ENCODE results near the gene ZNF502.
"Not testable (repeated sequence)": the region's sequence is repeated elsewhere in the genome, so short reads cannot be mapped to it uniquely, and the experiment has no call there.

The ZNF502 gene

DNA sequence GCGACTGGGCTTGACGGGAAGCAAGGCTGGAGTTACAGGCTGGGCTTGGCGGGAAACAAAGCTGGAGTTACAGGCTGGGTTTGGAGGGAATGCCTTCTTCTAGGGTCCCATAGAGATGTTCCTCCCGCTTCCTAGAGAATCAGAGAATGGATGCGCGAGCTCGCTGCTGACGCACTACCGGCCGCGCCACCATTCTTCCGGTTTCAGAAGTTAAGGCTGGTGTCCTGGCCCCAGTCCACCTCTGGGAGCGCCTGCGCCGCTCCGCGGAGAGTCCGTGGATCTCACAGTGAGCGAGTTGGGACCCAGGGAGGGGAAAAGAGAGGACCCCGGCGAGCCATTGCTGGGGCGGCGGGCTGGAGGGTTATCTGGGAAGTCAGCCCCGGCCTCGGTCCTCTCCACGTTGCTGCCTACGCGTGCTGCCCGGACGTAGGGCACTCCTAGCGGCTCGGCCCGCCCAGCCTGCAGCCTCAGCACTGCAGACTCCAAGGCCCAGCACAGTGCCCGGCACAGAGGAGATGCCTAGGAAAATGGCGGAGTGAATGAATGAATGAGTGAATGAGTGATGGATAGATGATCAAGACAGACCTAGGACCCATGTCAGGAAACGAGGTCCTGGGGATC, at the start of gene ZNF502:
TSS of gene ZNF502 (plus strand) at position 206 of the 621 bp plus-strand sequence. CDS start 7,602 bp downstream, outside the sequence.
- peak; percentile 56 for DNase-seq (ENCODE audit: low read depth)

DNA sequence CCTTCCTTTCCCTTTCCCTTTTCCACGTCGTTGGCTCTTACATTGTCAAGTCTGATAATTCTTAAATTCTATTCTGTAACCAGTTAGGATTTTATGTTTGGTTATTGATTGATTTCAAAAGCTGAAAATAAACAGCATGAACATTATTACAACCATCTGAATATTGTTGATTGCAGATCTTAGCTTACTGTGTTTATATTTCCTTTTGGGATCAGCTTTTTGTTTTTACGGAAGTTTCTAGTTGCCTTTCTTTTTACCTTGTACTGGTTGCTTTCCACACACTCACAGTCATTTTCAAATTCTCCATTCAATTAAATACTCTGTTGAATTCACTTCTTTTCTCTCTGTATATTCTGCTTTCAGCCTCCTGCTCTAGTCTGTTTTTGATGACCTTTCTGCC, 47.3 kb upstream of the ZNF502 start:
- no peak for DNase-seq (ENCODE audit: low read depth)

DNA sequence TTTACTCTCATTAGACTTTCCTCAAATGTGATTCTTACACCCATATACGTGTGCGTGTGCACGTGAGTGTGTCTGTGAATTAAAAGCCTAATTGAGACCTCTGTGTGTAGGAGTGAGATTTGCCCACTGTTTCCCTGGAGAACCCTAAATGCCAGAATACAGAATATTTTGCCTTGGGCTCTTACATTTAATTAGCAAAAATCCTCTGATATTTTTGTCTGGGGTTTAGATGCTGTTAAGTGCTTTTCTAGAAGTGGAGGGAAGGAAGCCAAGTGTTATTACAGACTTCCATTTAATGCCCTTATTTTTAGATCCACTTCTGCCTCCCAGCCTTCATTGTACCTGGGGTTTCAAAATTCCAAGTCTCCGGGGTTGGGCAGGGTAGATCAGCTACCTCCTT, 46.1 kb upstream of the ZNF502 start:
- no peak for DNase-seq (ENCODE audit: low read depth)

DNA sequence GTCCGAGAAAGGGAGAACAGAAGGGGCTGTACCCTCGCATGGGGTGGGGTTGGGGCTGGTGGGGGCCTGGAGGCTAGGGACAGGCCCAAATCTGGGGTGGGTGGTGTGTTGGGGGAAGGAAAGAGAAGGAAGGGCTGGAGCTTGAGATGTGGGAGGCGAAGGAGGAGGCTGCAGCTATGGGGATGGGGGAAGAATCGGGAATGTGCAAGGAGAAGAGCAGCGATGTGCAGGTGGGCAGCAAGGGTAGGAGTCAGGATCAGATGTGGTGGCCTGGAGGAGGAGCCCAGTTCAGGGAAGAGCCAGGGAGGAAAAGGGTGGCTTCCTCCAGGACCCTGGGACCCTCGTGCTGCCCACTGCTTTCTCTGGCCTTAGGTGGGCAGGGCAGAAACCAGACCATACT, 42.7 kb upstream of the ZNF502 start:
- no peak for DNase-seq (ENCODE audit: low read depth)

- DNase-seq (ENCODE audit: low read depth), result not testable (repeated sequence)
Observed at GRCh38 chr3:44673466-44673865, 39.0 kb upstream of the ZNF502 start.

DNA sequence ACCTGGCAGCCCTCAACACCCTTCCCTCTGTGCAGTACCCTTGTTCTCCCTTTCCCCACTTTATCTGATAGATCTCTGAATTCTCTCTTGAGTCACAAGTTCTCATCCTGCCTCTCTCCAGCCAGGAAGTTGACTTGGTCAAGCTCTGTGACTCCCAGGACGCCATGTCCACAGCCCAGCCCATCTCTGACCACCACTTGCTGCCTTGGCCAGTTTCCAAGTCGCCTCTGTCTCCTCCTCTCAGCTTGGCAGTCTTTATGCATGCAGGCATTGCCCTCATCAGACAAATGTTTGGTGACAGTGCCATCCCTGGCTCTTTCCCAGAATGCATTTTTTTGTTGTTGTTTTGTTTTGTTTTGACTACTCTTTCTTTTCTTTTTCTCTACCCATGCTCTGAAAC, 38.2 kb upstream of the ZNF502 start:
- DNase-seq (ENCODE audit: low read depth), result no peak

- DNase-seq (ENCODE audit: low read depth), result no peak
Observed at GRCh38 chr3:44678480-44679116, 33.9 kb upstream of the ZNF502 start.

- no peak for DNase-seq (ENCODE audit: low read depth)
Observed at GRCh38 chr3:44680921-44681455, 31.5 kb upstream of the ZNF502 start.

GRCh38 chr3:44682182-44682896, 30.1 kb upstream of the ZNF502 start:
- DNase-seq (ENCODE audit: low read depth), result peak; percentile 23

GRCh38 chr3:44685128-44685800, 27.2 kb upstream of the ZNF502 start:
- peak; percentile 60 for DNase-seq (ENCODE audit: low read depth)

- DNase-seq (ENCODE audit: low read depth), result no peak
Observed at GRCh38 chr3:44687898-44688297, 24.6 kb upstream of the ZNF502 start.

- DNase-seq (ENCODE audit: low read depth), result no peak
Observed at GRCh38 chr3:44721231-44722102, 9.0 kb downstream of the ZNF502 start.

- no peak for DNase-seq (ENCODE audit: low read depth)
Observed at GRCh38 chr3:44722103-44722401, 9.6 kb downstream of the ZNF502 start.

GRCh38 chr3:44729384-44729910, 17.0 kb downstream of the ZNF502 start, which contains the start of gene ZNF501:
TSS of gene ZNF501 (plus strand) at chr3:44729635. CDS start at chr3:44734422, 4,787 bp downstream.
- peak; percentile 56 for DNase-seq (ENCODE audit: low read depth)

GRCh38 chr3:44734646-44735168, 22.2 kb downstream of the ZNF502 start:
- DNase-seq (ENCODE audit: low read depth), result no peak

- no peak for DNase-seq (ENCODE audit: low read depth)
Observed at GRCh38 chr3:44761101-44761423, 48.6 kb downstream of the ZNF502 start.

DNA sequence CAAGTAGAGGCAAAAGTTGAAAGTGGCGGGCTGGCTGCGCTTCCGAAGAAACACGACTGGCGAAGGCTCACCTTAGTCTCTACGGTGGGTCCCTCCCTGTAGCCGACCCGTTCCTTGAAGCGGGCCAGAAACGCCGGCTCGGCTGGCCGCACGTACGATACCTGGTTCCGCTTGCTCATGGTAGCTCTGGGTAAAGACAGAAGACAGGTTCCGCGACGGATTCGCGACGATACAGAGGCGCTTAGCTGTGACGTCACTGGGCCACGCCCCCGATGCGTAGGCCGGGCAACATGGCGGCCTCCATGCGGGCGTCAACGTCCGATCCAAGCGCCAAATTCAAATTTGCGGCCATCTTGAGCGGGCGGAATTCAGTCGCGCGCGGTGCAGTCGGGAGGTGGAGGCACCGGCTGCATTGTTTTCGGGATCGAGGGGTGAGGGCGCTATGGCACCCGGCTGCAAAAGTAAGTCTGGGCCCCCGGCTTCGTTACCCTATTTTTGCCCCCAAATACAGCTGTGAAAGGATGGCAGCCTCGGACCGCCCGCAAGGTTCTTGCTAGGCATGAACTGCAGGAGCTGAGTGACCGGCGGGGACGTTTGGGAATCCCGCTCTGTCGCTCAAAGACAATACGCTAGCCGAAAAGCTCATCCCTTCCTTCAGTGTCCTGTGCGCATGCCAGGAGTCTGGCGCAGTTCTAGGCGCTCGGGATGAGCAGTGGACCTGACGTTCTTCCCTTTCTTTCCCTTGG, 49.1 kb downstream of the ZNF502 start, which contains the start of the genes KIAA1143 and KIF15:
TSS of gene KIAA1143 (minus strand) at position 196 of the 746 bp plus-strand sequence. CDS start at position 179, 17 bp downstream.
TSS of gene KIF15 (plus strand) at position 371 of the 746 bp plus-strand sequence. CDS start at position 443, 72 bp downstream.
- DNase-seq (ENCODE audit: low read depth), result peak; percentile 81

DNA sequence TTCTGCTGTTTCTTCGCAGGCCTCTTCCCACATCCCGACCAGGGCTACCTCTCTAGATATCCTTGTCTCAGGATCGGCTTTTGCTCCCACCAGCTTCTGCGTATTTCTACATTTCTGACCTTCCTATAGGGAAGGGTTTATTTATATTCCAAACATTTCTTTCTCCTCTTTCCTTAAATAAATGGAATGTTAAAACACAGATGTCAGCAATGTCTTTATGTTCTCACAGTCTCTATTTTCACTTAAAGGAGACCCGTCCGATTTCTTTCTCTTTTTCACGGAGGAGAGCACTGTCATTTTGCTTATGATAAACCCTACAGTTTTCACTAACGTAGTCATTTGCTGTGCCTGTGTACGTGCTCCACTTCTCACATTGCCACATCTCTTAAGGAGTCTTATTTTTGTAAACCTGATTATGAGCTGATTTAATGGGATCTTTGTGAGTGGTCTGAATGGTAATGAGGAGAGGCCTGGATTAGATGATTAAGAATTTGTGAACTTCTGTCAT, 49.8 kb downstream of the ZNF502 start:
- DNase-seq (ENCODE audit: low read depth), result no peak

DNA sequence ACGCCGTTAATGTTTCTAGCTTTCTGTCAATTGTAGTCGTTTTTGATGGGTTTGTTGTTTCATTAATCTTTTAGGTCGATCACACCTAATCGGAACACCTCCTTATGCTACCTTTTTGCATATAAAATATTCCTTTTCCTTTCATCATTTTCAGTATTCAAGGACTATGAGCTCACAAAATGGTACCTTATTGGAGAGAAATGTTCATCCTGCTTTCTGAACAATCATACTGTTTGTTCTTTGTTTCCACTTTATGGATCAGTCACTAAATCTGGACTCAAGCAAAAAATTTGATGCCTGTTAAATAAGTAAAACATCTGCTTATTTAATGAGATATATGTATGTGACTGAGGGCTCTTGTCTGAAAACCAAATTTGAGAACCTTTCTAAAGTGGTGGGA, 50.2 kb downstream of the ZNF502 start:
- no peak for DNase-seq (ENCODE audit: low read depth)

GRCh38 chr3:44764248-44764647, 51.8 kb downstream of the ZNF502 start:
- no peak for DNase-seq (ENCODE audit: low read depth)

Data from non-pigmented ciliary epithelial cell (primary cell).